SK-N-SH (cell line): ENCODE data around the gene CDKAL1. TPM values are rescaled to one million over a fixed set of nuclear protein-coding genes. Genes with fewer than 3 reads are reported as not detected.

Experiments
- CTCF ChIA-PET: fragments of 300-600, 350-600 bp; formaldehyde crosslinking; extraction: SDS; loops from one replicate; lab custom pipeline; 2021; lab: Yijun Ruan, JAX
- POLR2A ChIA-PET: fragments of 350-600 bp; sonication (Branson Sonifier 250); formaldehyde crosslinking; extraction: SDS; loops from one replicate; lab custom pipeline; 2020; ENCODE audit warnings: antibody characterized with exemption, inconsistent platforms; lab: Yijun Ruan, JAX
- DNase-seq: peaks from one replicate; pipeline ENCODE4 v3.0.0; 2012
- H2AFZ ChIP-seq: fragments of 200-600 bp; sonication (generic); 2 replicates; pipeline ENCODE4 v1.8.1; 2016; ENCODE audit warnings: antibody characterized with exemption, mild to moderate bottlenecking, low read depth
- H3F3A ChIP-seq: fragments of 200-600 bp; sonication (generic); replicated peaks from 2 replicates; pipeline ENCODE3; 2016; ENCODE audit warnings: antibody characterized with exemption, mild to moderate bottlenecking; ENCODE audit not compliant: insufficient read depth
- H3K27ac ChIP-seq, 2 experiments: fragments of 200-500 bp in 1 of 2; fragments of 200-600 bp in 1 of 2; sonication (Bioruptor generic) in 1 of 2; sonication (generic), shearing (Covaris generic) in 1 of 2; 2 replicates each; pipeline versions ENCODE4 v1.5.1 to v1.6.1; 2014 to 2016; ENCODE audit warnings: low read depth in 2 of 2, inconsistent platforms in 1 of 2, low read length in 1 of 2, mild to moderate bottlenecking in 1 of 2, mixed read lengths in 1 of 2
- H3K27me3 ChIP-seq: fragments of 200-600 bp; sonication (generic), shearing (Covaris generic); 2 replicates; pipeline ENCODE4 v1.6.1; 2016; ENCODE audit warnings: mixed run types; ENCODE audit not compliant: insufficient read depth
- H3K36me3 ChIP-seq, 2 experiments: fragments of 200-500 bp in 1 of 2; fragments of 200-600 bp in 1 of 2; sonication (Bioruptor generic) in 1 of 2; sonication (generic) in 1 of 2; replicated peaks in 1 of 2; 2 replicates each; pipeline versions ENCODE3 to v1.5.1; 2014 to 2016; ENCODE audit warnings: low read length in 1 of 2, mild to moderate bottlenecking in 1 of 2; ENCODE audit not compliant: insufficient read depth in 2 of 2, control insufficient read depth in 1 of 2
- H3K4me1 ChIP-seq, 2 experiments: fragments of 200-500 bp in 1 of 2; fragments of 200-600 bp in 1 of 2; sonication (Bioruptor generic) in 1 of 2; sonication (generic), shearing (Covaris generic) in 1 of 2; 2 replicates each; pipeline versions ENCODE4 v1.5.1 to v1.6.1; 2014 to 2016; ENCODE audit warnings: low read depth in 1 of 2, low read length in 1 of 2, mixed run types in 1 of 2; ENCODE audit not compliant: insufficient read depth in 2 of 2, control insufficient read depth in 1 of 2
- H3K4me2 ChIP-seq: fragments of 200-600 bp; sonication (generic), shearing (Covaris generic); 2 replicates; pipeline ENCODE4 v1.6.1; 2017; ENCODE audit warnings: mixed run types
- H3K4me3 ChIP-seq, 2 experiments: fragments of 200-500 bp in 1 of 2; fragments of 200-600 bp in 1 of 2; sonication (Bioruptor generic) in 1 of 2; sonication (generic), shearing (Covaris generic) in 1 of 2; 2 replicates each; pipeline versions ENCODE4 v1.5.1 to v1.8.1; 2014 to 2016; ENCODE audit warnings: low read depth in 2 of 2, inconsistent platforms in 1 of 2, low read length in 1 of 2, mild to moderate bottlenecking in 1 of 2, mixed read lengths in 1 of 2, moderate library complexity in 1 of 2
- H3K79me2 ChIP-seq: fragments of 200-600 bp; sonication (generic); 2 replicates; pipeline ENCODE4 v1.8.1; 2017; ENCODE audit warnings: mild to moderate bottlenecking; ENCODE audit not compliant: insufficient read depth
- H3K9ac ChIP-seq: fragments of 200-600 bp; sonication (generic); 2 replicates; pipeline ENCODE4 v1.6.1; 2017; ENCODE audit warnings: mixed run types
- H3K9me2 ChIP-seq: fragments of 200-600 bp; sonication (generic); 2 replicates; pipeline ENCODE4 v1.6.1; 2017; ENCODE audit warnings: mixed run types
- H3K9me3 ChIP-seq: fragments of 200-600 bp; sonication (generic); 2 replicates; pipeline ENCODE4 v1.6.1; 2017; ENCODE audit warnings: mixed run types, mild to moderate bottlenecking, moderate library complexity
- H4K20me1 ChIP-seq: fragments of 200-600 bp; sonication (generic); 2 replicates; pipeline ENCODE4 v1.6.1; 2017; ENCODE audit warnings: mild to moderate bottlenecking, mixed run types; ENCODE audit not compliant: insufficient read depth
- CTCF ChIP-seq: fragments of 200-600 bp; sonication (generic); IDR thresholded peaks from 2 replicates; pipeline ENCODE4 v1.6.1; 2017; ENCODE audit warnings: antibody characterized with exemption, mild to moderate bottlenecking, moderate library complexity
- ELF1 ChIP-seq: IDR thresholded peaks from 2 replicates; pipeline ENCODE4 v1.4.0; 2012
- FOXJ3 ChIP-seq: sonication (generic); formaldehyde crosslinking; IDR thresholded peaks from 2 replicates; pipeline ENCODE4 v1.5.1; 2020; ENCODE audit warnings: mild to moderate bottlenecking, missing genetic modification reagents
- GABPA ChIP-seq: IDR thresholded peaks from 2 replicates; pipeline ENCODE4 v1.4.0; 2012; ENCODE audit warnings: low read depth, mild to moderate bottlenecking
- GATA2 ChIP-seq: sonication (generic); formaldehyde crosslinking; IDR thresholded peaks from 2 replicates; pipeline ENCODE4 v1.5.0; 2020; ENCODE audit warnings: mild to moderate bottlenecking, missing genetic modification reagents
- MEF2A ChIP-seq: IDR thresholded peaks from 2 replicates; pipeline ENCODE4 v1.4.0; 2012; ENCODE audit warnings: low read depth, borderline replicate concordance
- NFIC ChIP-seq: IDR thresholded peaks from 2 replicates; pipeline ENCODE4 v1.4.0; 2012; ENCODE audit warnings: borderline replicate concordance
- NRF1 ChIP-seq: IDR thresholded peaks from 2 replicates; pipeline ENCODE4 v1.6.1; 2012; ENCODE audit warnings: low read depth, mild to moderate bottlenecking, low read length
- POLR2AphosphoS5 ChIP-seq: IDR thresholded peaks from 2 replicates; pipeline ENCODE4 v1.6.1; 2012; ENCODE audit warnings: low read depth, low read length
- RCOR1 ChIP-seq: fragments of 150-350 bp; IDR thresholded peaks from 2 replicates; pipeline ENCODE4 v1.6.1; 2017; ENCODE audit warnings: antibody characterized with exemption, low read length
- REST ChIP-seq: IDR thresholded peaks from 2 replicates; pipeline ENCODE4 v1.6.1; 2012; ENCODE audit warnings: mild to moderate bottlenecking, low read depth, low read length, moderate library complexity
- RXRA ChIP-seq: IDR thresholded peaks from 2 replicates; pipeline ENCODE4 v1.4.0; 2012; ENCODE audit warnings: low read depth, mild to moderate bottlenecking, borderline replicate concordance
- TCF12 ChIP-seq: IDR thresholded peaks from 2 replicates; pipeline ENCODE4 v1.4.0; 2012
- USF1 ChIP-seq: IDR thresholded peaks from 2 replicates; pipeline ENCODE4 v1.4.0; 2012; ENCODE audit warnings: low read depth, borderline replicate concordance
- YY1 ChIP-seq: IDR thresholded peaks from 2 replicates; pipeline ENCODE4 v1.4.0; 2012; ENCODE audit warnings: low read depth, mild to moderate bottlenecking
- ZBTB33 ChIP-seq: IDR thresholded peaks from 2 replicates; pipeline ENCODE4 v1.4.0; 2012; ENCODE audit warnings: low read depth, borderline replicate concordance
- WGBS: methylation state at CpG from one replicate; pipeline ENCODE4 v1.1.6; 2017; ENCODE audit warnings: low lambda C conversion rate; 5-methylcytosine and 5-hydroxymethylcytosine counted together
- polyA plus RNA-seq, 3 experiments: library from polyadenylated mRNA; depleted of rRNA; stranded (reverse); fragments of >200 nt; gene quantifications; 2 replicates each; pipeline ENCODE4 v1.2.3, GENCODE V29; 2012

Gene CDKAL1
- polyA plus RNA-seq, 1 of the 3 experiments (the other 2 are of a cell fraction): 2.6 TPM

- 97% methylated on average over 7 of the region's 7 CpGs for WGBS
- Histone ChIP-seq H3K27me3 (no peaks in the 10 kb centered on the region), H2AFZ (no peak overlapping the region), H4K20me1 (no peaks in the 10 kb centered on the region), H3K79me2 (no peaks in the 10 kb centered on the region), H3K4me1 (no peaks in the 10 kb centered on the region; a peak in 1 of 4 replicates), H3K9me2 (no peaks in the 10 kb centered on the region), H3K4me3 (no peak overlapping the region), H3K4me2 (no peak overlapping the region), H3F3A (no peaks in the 10 kb centered on the region), H3K27ac (no peak overlapping the region), H3K9me3 (no peaks in the 10 kb centered on the region), H3K36me3 (no peaks in the 10 kb centered on the region), H3K9ac (no peak overlapping the region)
- POLR2A ChIA-PET: no interaction called here
- TF ChIP-seq TCF12 (no peak), RCOR1 (no peak), GATA2 (no peak), FOXJ3 (CRISPR knock-in tag) (no peak), YY1 (no peak), MEF2A (no peak), NRF1 (no peak), NFIC (no peak), ELF1 (no peak), RXRA (no peak), POLR2AphosphoS5 (no peak), GABPA (no peak), USF1 (no peak), CTCF (no peak), ZBTB33 (no peak), REST (no peak)
- CTCF ChIA-PET: interaction anchor here (1.4 kb wide), 1 partner anchor 34 kb away, joined by 3 read pairs; no protein-coding TSS in a partner anchor
- DNase-seq: no peak
Measured at GRCh38 chr6:21099338-21100314, 565.4 kb downstream of the CDKAL1 start.
